HEK293T (cell line): ENCODE results near the gene ANKS1B.

Source experiments
- CTBP1 ChIP-seq: fragments of 450-650 bp; IDR thresholded peaks from 2 replicates; pipeline ENCODE4 v1.6.1; 2016; ENCODE audit warnings: borderline replicate concordance
- SP1 ChIP-seq: fragments of 450-650 bp; IDR thresholded peaks from 2 replicates; pipeline ENCODE4 v1.6.1; 2017
- TF ChIP-seq, protein P1 (sequence below): fragments of 450-650 bp; IDR thresholded peaks from 2 replicates; pipeline ENCODE4 v1.6.1; 2016

DNA sequence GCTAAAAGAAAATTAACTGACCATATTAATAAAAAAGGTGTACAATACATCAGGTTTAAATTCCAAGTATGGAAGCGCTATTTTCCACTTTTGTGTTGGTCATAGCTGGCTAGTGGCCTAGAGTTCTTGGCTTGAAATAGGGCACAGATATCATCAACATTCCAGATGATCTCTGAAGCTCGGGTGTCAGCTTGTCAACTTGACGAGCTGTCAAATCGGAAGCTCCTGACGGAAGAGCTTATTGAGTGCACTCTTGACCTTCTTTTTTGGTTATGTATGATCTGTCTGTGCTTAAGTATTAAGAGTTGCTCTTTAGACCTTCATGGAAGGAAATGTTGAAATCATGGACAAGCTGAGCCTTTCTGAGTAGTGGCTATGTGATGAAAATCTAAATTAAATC is 1161.7 kb downstream of the ANKS1B start:
- TF ChIP-seq, protein P1, sequence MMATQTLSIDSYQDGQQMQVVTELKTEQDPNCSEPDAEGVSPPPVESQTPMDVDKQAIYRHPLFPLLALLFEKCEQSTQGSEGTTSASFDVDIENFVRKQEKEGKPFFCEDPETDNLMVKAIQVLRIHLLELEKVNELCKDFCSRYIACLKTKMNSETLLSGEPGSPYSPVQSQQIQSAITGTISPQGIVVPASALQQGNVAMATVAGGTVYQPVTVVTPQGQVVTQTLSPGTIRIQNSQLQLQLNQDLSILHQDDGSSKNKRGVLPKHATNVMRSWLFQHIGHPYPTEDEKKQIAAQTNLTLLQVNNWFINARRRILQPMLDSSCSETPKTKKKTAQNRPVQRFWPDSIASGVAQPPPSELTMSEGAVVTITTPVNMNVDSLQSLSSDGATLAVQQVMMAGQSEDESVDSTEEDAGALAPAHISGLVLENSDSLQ: no peak
- no peak for TF ChIP-seq SP1
- no peak for TF ChIP-seq CTBP1
